HG03039 (cell line): Measurements from ENCODE around the gene MYO18A.

ENCODE experiments used
- ATAC-seq: cut with Tn5 transposase; IDR thresholded peaks from one replicate; pipeline ENCODE4 v1.9.1; 2021; ENCODE audit warnings: mild to moderate bottlenecking, moderate library complexity; ENCODE audit not compliant: unreplicated experiment

Gene MYO18A

DNA sequence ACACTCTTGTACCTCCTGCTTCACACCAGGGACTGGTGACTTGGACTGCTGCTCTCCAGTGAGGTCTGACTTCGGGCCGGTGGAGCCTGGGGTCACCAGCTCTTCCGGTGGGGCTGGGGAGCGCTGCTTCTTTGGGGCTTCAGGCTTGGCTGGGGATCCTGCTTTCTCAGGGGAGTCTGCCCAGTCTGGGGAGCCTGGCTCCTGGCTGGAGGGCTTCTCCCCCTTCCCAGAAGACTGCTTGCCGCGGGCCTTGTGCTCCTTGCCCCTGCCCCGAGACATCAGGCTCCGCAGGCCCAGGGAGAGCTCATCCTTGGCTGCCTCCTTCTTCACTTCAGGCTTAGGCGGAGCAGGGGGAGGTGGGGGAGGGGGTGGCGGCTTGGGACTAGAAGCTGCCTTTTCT, 52.4 kb downstream of the MYO18A start:
- ATAC-seq = no peak

DNA sequence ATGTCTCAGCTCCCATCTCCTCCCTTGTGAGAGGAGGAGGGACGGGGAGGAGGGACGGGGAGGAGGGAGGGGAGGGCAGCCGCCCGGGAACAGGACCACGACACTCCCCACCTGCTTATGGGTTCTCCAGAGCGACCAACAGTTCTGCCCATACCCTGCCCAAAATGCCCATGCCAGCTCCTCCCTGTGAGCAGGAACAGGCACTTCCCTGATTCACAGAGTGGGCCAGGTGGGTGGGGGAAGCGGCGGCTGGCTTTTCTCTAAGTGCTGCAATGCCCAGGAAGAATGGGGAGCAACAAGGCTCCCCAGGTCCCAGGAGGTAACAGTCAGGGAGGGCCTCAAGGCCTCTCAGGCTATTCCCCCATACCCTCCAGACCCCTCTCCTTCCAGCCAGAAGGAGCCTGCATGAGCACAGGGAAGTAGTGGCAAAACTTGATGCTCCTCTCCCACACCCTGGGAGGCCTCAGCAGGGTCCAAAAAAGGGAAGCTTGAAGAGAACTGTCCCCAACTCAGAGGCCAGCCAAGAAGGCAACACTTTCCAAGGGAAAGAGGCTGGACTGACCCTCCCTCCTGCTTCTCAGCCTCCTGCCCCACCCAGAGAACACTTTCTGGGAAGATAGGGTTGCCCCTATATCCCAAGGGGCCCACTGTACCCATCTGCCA, 53.8 kb downstream of the MYO18A start:
- ATAC-seq = no peak

DNA sequence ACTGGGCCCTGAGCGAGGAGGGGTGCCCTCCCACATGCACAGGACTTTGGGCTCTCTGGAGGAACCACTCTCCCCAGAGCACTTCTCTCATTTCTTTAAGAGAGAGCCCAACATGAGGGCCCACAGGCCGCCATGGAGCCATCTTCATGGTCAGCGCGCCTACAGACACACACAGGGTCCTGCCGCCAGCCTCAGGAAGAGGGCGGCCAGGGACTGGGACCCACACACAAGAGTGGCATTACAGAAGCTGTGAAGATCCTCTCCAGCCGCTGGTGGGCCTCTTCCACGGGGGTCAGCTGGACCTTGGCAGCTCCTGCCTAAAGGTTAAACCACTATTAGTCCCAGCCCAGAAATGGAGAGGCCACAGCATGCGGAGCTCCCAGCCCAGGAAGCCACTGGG, 54.5 kb downstream of the MYO18A start:
- ATAC-seq = no peak

DNA sequence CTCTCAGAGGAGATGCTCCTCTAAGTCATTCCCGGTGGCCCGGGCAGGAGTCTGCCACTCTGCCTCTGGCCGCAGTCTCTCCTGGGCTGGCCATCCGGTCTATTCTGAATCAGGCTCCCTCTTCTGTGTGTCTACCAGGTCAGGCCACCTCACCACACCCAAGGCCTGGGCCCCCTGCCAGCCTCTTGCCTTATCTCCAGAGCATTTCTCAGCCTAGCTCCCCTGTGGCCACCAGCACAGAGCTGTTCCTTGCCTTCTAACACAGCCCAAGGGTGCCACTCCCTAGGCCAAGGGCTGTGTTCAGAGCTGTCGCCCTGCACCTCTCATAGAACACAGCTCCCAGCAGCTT, 55.3 kb downstream of the MYO18A start:
- ATAC-seq = no peak

DNA sequence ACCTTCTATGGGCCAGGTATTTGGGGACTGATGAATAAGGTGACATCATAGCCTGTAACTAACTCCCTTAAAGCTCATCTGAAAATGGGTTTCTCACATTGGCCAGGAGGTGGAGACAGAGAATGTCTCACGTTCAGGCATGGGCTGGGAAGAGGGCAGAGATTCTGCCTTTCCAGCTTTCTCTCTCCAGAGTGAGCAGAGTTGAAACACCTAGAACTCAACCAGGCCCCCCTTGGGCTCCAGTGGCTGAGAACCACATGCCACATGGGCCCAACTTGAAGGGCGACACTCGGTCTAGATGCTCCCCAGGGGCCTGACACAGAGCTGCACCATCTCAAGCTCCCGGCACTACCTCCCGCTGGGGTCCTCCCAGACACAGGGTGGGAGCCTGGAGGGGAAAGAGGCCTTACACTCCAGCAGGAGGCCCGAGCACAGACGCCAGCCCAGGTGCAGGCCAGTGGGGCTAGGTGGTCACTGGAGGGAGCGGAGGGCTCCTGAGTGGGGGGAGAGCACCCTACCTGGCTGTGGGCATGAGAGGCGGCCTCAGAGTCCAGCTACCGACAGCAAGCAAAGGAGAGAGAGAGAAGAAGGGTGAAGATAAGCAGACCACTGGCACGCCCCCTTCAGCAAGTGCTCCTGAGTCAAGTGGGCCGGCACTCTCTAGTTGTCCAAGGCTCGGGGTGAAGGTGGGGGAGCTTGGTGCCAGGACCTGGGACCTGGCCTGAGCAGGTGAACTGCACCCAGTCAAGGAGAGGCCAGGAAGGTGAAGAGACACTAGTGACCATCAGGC, 55.9 kb downstream of the MYO18A start:
- ATAC-seq = no peak

DNA sequence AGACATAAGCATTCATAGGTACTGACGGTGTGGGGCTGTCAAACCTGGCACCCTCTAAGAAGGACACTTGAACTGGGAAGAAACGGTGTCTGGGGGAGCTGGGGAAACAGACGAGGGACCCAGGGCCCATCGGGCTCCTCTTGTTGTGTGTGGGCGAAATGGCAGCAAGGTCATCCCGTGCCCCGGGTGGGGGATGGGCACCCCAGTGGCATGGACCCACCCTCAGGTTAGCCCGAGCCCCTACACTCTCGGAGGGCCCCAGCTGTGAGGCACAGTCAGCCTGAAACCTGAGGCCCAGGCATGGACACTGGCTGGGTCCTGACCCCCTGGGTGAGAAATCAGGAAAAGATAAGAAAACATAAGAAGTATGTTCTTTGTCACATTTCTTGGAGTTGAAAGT, 57.1 kb downstream of the MYO18A start:
- ATAC-seq = no peak

DNA sequence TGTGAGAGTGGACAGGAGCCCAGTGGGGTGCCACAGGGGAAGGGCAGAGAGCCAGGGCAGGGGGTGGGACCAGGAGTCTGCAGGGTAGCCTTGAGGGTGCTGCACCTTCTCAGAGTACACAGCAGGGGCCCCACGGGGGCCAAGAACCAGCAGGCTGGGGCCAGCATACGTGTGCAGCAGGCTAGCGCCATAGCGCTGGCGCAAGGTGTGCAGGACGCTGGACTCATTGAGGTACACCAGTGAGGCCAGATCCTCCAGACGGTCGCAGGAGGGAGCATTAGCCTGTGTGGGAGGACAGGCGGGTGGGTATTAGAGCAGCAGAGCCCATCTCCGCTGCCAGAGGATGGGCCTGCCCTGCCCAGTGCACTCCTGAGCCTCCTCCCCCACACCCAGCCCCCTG, 58.8 kb downstream of the MYO18A start:
- no peak for ATAC-seq

DNA sequence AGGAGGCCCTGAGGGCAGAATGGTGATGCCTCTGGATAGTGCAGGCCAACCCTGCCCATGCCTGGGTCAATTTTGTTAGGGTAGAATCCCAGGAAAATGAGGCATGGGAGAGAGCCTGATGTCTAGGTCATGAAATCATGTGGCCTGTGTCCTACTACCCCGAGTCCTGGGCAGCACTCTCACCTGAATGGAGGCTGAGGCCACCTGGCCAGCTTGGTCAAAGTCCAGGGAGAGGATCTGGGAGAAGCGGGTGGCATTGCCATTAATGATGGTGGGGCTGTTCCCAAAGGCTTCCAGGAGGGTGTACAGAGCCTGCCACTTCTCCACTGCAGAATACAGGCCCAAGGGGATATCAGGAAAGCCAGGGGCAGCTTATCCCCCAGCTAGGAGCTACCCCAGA, 59.8 kb downstream of the MYO18A start:
- no peak for ATAC-seq

DNA sequence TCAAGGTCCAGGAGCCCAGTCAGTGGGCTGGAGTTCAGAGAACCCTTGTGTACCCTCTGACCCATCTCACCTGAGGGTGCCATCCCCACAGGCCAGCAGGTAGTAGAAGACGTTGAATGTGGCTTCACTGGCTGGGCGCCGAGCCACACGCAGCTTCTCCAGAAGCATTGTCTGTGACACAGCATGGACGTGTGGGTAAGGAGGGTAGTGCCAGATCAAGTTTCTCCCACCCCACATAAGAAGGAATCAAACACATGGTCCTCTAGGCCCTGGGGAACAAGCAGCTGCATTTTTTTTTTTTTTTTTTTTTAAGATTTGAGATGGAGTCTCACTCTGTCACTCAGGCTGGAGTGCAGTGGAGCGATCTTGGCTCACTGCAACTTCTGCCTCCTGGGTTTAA, 60.9 kb downstream of the MYO18A start:
- no peak for ATAC-seq

DNA sequence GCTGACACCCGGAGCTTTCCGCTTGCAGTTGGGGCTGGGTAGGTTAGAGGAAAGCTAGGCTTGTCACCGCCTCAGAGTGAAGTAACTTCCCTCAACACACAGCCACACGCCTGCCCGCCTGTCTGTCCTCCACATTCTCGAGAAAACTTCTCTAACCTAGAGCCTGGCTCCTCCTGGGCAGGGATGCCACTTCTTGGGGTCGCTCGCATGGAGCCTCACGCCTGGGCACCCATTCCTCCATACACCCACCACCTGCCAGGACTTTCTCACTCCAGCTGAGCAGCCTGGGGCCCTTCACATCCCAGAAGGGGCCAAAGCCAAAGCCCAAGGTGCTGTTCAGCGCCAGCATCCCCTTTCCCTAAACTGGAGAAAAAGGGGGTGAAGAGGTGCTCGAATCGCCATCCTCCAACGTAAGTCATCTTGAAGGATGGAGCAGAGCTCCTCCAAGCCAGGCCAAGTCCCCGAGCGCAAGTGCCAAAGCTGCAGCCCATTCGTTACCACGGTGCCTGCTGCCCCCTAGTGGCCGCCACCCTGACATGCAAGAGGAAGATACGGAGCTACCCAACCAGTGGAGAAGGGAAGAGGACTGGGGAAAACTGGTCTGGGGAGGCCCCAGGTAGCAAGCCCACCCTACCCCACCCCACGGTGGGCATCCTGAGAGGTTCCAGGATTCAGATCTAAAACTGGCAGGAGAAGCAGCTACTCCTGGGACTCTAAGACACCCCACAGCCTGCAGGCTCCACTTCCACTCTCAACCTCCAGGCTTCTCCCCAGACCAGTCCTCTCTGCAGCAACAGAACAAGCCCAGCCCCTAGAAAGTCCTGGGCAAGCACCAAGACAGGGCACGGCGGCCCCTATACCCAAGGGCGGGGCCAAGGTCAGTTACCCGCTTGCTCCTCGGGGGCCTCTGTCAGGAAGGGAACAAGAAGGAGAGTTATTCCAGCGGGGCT, 63.1 kb downstream of the MYO18A start:
- ATAC-seq = no peak

DNA sequence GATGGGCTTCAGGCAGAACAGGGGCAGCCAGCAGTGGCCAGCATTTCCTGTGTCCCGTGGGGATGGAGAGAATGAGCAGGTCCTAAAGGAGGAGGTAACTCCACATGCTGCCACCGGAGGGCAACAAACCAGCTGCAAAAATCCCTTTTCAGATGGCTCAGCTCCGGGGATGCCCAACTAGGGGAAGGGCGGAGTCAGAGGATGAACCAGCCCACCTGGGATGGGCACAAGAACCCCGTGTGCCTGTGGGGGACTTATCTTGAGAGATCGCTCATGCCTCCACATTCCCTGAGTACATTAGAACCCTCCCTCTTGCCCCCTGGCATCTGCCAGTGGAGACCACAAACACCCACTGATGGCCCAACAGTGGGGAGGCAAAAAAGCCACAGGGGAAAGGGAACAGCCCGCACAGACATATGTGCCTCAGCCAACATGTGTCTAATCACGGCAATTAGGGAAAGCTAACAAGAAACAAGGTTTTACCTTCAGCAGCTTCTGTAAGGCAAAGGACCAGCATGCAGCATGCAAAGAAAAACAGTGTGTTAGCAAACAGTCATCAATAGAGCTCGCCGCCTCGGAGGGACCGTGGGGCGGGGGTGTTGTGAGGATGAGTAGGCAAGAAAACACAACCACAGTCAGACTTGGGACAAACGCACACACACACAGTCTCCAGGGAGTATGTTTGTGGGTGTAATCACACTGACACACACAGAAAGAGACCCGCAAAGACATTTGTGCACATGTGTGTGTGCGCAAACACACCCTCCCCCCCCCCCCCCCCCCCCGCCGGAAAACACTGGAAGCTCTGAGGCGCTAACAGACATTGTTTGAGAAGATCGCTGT, 64.0 kb downstream of the MYO18A start:
- no peak for ATAC-seq

DNA sequence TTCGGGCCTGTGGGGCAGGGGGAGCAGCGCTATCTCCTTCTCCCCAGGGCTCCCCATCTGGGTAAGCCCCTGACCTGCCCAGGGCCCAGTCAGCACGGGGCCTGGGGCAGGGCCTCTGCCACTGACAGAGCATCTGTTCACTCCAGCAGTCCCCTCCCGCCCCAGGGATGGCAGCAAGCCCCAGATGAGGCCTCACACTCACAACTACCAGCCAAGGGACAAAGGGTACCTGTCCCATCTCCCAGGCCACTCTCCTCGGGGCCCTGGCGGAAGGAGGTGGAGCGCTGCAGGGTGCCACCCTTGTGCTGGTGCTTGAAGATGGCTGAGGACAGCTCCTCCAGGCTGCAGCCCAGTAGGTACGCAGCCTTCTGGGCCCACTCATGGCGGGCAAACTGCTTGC, 64.8 kb downstream of the MYO18A start:
- no peak for ATAC-seq

DNA sequence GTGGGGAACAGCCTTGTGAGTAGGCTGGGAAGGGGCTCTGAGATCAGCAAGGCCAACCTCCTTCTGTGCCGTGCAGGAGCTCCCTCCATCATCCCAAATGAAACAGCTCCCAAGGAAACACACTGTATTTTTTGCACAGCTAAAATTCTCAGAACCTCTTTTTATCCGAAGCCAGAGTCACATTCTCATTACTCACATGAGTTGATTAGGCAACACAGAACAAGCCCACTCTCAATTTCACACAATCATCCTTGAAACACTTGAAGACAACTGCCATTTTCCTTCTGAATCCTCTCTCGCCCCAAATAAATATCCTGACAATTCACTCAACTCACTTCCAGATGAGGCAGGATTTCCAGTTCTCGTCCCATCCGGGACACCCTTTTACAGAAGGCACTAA, 66.1 kb downstream of the MYO18A start:
- ATAC-seq = no peak

DNA sequence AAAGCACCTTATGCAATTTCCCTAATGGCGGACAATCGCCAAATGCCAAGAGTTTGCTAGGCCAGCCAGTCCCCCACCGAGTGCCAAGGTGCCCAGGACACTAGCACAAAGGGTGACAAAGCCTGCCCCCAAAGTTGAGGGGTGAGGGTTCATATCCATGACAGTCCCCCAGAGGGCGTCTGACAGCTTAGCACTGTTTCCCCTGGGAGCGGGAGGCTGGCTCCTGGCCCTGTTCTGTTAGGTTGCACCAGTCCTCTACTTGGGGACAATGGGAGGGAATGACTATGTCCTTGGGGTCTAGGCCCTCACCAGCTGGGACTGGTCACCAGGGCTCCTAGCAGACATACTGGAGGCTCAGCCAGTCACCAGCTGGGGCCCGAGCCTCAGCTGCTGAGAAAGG, 66.9 kb downstream of the MYO18A start:
- no peak for ATAC-seq

DNA sequence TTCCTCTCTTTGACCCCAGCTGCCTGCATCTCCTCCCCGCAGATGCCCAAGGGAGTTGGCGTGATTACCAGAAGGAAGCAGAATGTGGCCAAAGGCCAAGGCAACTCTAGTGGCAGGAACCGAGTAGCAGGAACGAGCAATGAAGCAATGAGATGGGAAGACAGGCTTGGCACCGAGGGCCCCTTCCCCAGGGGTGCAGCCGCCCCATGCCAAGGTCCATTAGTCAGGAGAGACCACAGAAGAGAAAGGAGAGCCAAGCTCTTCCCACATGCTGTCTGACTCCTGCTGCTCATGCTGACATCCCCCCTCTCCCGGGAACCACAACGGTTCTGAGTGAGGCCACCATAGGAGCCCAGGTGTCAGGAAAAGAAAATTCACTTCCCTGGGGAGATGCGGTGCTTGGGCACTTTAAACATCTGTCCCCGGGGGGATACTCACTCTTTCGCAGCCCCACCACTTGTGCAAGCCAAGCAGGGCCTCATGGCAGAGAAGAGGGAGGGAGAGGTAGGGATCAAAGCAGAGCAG, 67.4 kb downstream of the MYO18A start:
- no peak for ATAC-seq

DNA sequence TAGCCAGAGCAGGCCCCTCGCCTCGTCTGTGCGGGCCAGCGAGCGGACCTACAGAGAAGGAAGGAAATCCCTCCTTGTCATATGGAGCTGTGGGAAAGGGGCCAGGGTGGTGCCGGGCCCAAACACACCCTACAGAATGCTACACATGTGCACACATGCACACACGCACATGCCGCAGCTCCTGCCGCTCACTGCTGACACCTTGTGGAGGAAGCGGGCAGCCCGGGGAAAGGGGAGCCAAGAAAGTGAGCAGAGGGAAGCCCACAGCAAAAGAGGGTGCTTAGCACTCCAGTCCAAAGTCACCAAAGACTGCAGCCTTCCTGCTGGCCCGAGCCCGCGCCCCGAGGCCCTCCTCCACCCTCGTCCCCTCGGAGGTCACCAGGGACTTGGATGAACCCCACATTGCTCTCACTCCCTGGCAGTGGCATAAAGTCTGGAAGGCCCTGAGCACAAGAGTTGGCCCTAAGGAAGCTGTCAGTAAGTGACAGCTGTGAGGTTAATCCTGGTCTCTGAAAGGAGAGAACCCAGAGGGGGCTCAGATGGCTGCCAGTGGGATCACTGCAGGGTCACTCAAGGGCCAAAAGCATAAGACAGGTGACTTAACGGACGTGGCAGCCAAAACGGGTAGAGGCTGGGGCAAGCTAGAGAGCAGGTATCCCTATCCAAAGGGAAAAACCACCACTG, 68.2 kb downstream of the MYO18A start:
- ATAC-seq = no peak

DNA sequence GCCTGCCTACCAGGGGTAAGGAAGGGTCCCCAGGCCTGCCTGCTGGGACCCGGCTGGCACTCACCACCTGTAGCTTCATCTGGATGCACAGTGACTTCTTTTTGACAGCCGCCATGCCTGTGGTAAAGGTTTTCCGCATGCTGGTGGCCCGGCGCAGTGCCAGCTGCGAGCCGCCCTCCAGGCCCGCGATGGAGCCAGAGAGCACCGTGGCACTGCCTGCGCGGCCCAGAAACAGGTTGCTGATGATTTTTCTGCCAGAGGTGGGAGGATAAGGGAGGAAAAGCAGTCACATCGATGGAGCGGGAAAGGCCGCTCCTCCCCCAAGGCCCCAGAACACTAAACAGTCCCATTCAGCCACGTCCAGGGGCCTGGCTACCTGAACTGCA, 69.8 kb downstream of the MYO18A start:
- no peak for ATAC-seq

DNA sequence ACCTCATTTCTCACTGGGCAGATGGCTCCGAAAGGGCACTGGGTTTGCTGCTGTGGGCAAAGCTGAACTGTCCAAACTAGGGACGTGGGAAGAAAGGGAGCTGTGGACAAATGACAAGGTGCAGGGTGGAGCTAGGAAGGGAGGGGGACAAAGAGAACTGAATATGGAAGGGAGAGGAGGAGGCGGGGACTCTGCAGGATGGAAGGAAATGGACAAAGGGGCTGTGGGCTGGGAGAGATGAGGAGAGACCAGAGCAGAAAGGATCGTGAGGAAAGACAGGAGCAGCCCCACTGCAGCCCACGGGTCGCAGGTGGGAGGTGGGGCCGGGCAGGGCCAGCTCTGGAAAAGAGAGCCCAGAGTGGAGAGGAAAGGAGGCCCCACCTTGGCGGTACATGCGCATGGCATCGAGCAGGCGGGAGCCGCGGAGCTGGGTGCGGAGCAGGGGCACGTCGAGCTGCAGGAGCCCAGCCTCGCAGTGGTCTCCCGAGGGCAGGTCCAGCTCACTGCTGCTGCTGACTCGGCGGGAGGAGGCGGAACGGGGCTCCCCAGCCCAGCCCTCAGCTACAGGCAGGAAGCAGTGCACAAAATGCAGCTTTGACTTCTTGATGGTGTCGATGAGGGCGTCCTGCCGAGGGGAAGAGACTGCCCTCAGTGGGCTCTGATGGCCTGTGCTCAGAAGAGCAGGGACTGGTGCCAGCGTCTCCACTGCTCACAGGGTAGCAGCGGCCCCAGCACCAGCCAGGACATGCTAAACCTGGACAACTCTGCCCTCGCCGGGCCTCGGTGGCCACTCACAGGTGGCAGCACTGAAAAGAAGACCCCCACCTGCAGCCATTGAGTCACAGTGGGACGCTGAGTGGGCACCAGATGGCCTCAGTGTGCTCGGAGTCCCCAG, 70.5 kb downstream of the MYO18A start:
- no peak for ATAC-seq
